K562 (cell line): Measurements from ENCODE around the gene RETN. TPM values are rescaled to one million over a fixed set of nuclear protein-coding genes. Genes with fewer than 3 reads are reported as not detected.

ENCODE experiments used
- EWSR1 ChIP-seq: fragments of 450-650 bp; IDR thresholded peaks from 2 replicates; pipeline ENCODE4 v1.6.1; 2018; ENCODE audit warnings: borderline replicate concordance, mild to moderate bottlenecking, low read depth, moderate library complexity; ENCODE audit not compliant: partially characterized antibody
- HDAC2 ChIP-seq: fragments of 450-650 bp; IDR thresholded peaks from 2 replicates; pipeline ENCODE4 v1.6.1; 2016; ENCODE audit warnings: mild to moderate bottlenecking
- LARP7 ChIP-seq: fragments of 450-650 bp; IDR thresholded peaks from 2 replicates; pipeline ENCODE4 v1.6.1; 2016
- MTA3 ChIP-seq: fragments of 450-650 bp; formaldehyde crosslinking; IDR thresholded peaks from 2 replicates; pipeline ENCODE4 v1.6.1; 2017; ENCODE audit warnings: mild to moderate bottlenecking, borderline replicate concordance
- PATZ1 ChIP-seq: fragments of 250-450 bp; sonication (Bioruptor Pico); IDR thresholded peaks from 2 replicates; pipeline ENCODE4 v1.5.0; 2020; ENCODE audit warnings: mild to moderate bottlenecking, borderline replicate concordance
- SNAPC5 ChIP-seq: fragments of 250-450 bp; sonication (Bioruptor Pico); IDR thresholded peaks from 2 replicates; pipeline ENCODE4 v1.8.0; 2021; ENCODE audit warnings: moderate library complexity, mild to moderate bottlenecking, inconsistent platforms
- SUPT5H ChIP-seq: fragments of 450-650 bp; IDR thresholded peaks from 2 replicates; pipeline ENCODE4 v1.6.1; 2016
- TCF7 ChIP-seq: sonication (generic); IDR thresholded peaks from 2 replicates; pipeline ENCODE4 v1.6.1; 2016; ENCODE audit warnings: antibody characterized with exemption, borderline replicate concordance
- ZBTB2 ChIP-seq: fragments of 450-650 bp; IDR thresholded peaks from 2 replicates; pipeline ENCODE4 v1.6.1; 2016; ENCODE audit warnings: antibody characterized with exemption
- ZNF134 ChIP-seq: fragments of 250-450 bp; sonication (Bioruptor Pico); conservative IDR thresholded peaks from 2 replicates; pipeline ENCODE4 v1.4.0; 2020
- ZNF217 ChIP-seq: sonication (generic); formaldehyde crosslinking; IDR thresholded peaks from 2 replicates; pipeline ENCODE4 v1.8.0; 2022; ENCODE audit warnings: mild to moderate bottlenecking, missing genetic modification reagents
- ZNF407 ChIP-seq: fragments of 450-650 bp; IDR thresholded peaks from 2 replicates; pipeline ENCODE4 v1.6.1; 2016; ENCODE audit warnings: low read depth
- ZNF449 ChIP-seq: fragments of 250-450 bp; sonication (Bioruptor Pico); IDR thresholded peaks from 2 replicates; pipeline ENCODE4 v1.8.0; 2022; ENCODE audit warnings: moderate library complexity, mild to moderate bottlenecking, inconsistent platforms
- polyA plus RNA-seq, 8 experiments: library from polyadenylated mRNA; depleted of rRNA in 4 of 8; stranded (reverse) in 5 of 8; unstranded in 3 of 8; fragments of >200 nt; fragmentation: Nextera tagmentation in 2 of 8; fragmentation: Illumina TruSeq in 1 of 8; extraction: Ambion mirVana in 2 of 8; extraction: Trizol in 1 of 8; gene quantifications; 2 replicates each; pipeline versions ENCODE4 v1.2.1 to v1.2.3, GENCODE V29; 2011 to 2014; ENCODE audit warnings: inconsistent platforms in 1 of 8, missing spikeins in 1 of 8
- total RNA-seq, 7 experiments: library from RNA; depleted of rRNA in 6 of 7; stranded (reverse); fragments of >200 nt in 6 of 7; fragmentation: Illumina TruSeq in 2 of 7; extraction: Trizol in 2 of 7; gene quantifications; 2 replicates each; pipeline versions ENCODE4 v1.2.1 to v1.2.3, GENCODE V29; 2011 to 2021; ENCODE audit warnings: low replicate concordance in 1 of 7

The RETN gene
- total and polyA plus RNA-seq, 9 of the 15 experiments (the other 6 are each of a cell fraction or from before 2014, with no cell fraction given): not detected

- no peak for TF ChIP-seq HDAC2
- TF ChIP-seq PATZ1 (CRISPR knock-in tag): no peak
- no peak for TF ChIP-seq ZNF217
- no peak for TF ChIP-seq ZNF407
- no peak for TF ChIP-seq EWSR1
- no peak for TF ChIP-seq ZBTB2
- TF ChIP-seq ZNF134 (CRISPR knock-in tag): no peak
- TF ChIP-seq MTA3: no peak
- no peak for TF ChIP-seq LARP7
- TF ChIP-seq SNAPC5 (CRISPR knock-in tag): no peak
- no peak for TF ChIP-seq ZNF449 (CRISPR knock-in tag)
- TF ChIP-seq SUPT5H: no peak
- no peak for TF ChIP-seq TCF7
These were observed 20.3 kb downstream of the RETN start (continued) for GRCh38 chr19:7689165-7689564.
